ENCODE data around the gene NRN1.
"Not testable (repeated sequence)": the region's sequence is repeated elsewhere in the genome, so short reads cannot be mapped to it uniquely, and the experiment has no call there.

Gene NRN1, protein sequence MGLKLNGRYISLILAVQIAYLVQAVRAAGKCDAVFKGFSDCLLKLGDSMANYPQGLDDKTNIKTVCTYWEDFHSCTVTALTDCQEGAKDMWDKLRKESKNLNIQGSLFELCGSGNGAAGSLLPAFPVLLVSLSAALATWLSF

DNA sequence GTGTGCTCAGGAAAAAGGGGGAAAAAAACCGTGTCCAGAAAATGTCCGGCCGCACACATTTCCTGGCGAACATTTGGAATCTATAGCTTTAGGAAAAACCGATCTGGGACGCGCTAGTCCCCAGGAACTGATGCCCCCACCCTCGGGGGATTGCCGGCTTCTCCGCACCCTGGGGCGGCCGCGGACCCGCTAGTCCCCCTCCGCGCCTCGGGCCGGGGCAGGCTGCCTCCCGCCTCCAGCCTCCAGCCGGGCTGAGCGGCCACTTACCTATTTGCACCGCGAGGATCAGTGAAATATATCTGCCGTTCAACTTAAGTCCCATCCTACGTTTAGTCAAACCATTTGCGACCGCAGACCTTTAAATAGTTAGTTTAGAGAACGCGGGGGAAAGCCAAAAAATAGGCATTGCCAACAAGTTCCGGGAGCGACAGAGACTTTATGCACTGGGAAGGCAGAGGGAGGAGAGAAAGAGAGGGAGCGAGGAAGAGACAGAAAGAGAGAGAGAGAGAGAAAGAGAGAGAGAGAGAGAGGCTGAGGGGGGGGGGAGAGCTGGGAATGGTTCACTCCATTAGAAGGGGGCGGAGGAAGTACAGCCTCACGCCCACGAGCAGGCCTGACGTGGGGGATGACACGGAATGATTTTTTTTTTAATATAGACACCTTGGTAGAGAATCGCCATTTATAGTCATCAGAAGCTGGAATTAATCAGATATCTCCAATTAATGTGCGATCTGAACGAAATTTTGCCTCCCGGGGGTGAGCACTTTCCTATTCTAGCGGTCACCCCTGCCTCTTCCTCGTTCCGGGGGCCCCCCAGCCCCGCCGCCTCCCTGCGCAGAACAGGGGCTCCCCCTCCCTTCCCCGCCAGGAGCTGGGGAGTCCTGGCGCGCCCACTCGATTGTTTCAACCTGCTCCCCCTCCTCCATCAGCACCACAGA, at the start of gene NRN1:
Gene NRN1 (minus strand): TSS at position 498 of the 938 bp plus-strand sequence. CDS start 176 bp downstream, at position 322.
- DNase-seq: no peak

GRCh38 chr6:6052216-6052615, 45.5 kb upstream of the NRN1 start:
- DNase-seq: no peak

- DNase-seq: no peak
Observed at GRCh38 chr6:6046716-6047115, 40.0 kb upstream of the NRN1 start.

DNA sequence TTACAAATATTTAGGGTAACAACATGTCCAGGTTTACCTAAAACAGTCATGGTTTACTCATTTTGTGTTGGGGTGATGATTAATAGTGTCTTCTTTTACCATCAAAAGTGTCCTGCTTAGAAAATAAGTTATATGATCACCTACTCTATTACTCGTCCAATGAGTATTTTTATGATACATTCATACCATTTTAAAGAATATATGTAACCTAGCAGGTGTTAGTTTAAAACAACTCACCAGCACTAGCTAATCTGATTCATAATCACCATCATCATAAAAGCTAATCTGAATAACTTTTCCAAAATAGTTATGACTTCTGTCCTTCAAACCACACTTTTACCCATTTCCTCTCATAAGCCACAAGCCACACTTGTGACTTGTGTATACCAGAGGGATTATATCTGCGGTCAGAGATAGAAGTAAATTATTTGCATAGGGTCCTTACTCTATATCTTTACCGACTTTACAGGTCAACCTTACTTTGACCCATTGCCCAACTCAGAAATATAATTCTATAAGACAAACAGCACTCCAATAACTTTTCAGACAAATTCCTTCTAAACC, 33.3 kb upstream of the NRN1 start:
- no peak for DNase-seq

DNA sequence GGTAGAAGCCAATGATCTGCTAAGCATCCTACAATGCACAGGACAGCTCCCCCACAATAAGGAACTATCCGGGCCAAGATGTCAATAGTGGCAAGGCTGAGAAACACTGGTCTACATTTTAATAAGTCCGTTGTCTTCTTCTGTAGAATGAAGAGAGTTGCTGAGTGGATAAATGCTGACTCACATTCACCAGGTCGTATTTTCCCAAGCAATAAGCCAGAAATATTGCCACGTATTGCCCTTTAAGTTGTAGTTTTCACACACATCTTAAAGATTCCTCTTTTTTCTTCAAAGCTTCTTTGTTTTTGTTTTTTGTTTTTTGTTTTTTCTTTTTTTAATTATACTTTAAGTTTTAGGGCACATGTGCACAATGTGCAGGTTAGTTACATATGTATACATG, 30.5 kb upstream of the NRN1 start:
- no peak for DNase-seq

DNA sequence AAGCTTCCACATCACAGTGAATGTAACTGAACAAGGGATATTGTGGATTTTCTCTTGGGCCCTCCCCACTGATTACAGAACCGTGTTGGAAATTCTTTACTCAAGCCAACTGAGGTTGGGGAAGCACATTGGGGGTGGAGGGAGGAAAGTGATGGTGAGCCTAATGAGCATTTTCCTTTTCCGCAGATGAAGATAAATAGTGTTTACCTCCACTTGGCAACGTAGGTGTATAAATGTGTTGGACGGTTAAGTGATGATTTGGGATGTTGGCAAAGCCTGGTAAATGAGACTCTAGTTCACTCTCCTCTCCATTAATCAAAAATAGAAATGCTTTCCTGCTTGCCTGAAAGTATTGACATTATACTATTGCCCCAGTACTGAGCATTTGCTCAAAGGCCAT, 27.1 kb upstream of the NRN1 start:
- DNase-seq: no peak

DNA sequence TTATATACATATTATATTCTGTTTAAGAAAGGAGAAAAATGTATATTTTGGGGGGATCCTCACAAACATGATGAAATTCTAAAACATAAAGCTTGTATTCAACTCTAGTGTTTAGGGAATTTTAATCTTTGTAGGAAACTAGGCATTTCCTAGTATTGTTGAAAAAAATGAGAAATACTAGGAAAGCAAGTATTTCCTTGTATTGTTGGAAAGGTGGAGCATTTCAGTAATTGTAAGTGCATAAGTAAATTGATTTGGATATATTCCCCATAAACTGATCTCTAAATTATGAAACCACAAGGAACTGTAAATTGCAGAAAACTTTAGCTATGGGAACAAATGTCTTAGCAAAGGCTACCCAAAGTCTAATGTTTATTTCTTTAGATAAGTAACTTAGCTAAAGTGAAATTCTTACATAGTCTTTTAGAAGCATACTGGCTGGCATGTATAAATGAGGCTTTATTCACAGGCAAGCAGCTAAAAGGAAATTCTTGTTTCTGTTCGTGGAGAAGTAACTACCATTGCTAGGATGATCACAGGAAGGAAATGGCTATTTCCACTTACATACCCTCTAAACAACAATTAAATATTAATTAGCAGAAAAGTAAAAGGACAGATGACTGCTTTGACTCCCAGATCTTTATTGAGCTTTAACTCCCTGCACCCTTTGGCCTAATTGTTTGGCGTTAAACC, 19.9 kb upstream of the NRN1 start:
- DNase-seq: no peak

DNA sequence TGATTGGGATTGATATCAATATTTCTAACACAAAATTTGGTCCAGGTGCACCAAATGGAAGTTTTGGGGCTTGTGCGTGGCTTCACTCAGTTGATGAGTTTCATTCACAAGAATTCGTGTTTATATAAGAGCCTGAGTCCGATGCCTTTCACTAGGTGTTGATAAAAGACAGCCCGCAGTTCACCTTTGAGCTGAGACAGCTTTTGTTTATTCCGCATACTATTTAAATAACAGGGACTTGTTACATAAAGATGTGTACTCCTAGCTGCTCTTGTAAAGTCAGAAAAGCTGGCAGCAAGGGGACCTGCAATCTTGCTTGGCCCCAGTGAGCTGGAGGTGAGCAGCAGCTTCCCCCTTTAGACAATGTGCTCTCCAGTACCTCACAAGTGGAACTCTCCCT, 19.0 kb upstream of the NRN1 start:
- DNase-seq: no peak

DNA sequence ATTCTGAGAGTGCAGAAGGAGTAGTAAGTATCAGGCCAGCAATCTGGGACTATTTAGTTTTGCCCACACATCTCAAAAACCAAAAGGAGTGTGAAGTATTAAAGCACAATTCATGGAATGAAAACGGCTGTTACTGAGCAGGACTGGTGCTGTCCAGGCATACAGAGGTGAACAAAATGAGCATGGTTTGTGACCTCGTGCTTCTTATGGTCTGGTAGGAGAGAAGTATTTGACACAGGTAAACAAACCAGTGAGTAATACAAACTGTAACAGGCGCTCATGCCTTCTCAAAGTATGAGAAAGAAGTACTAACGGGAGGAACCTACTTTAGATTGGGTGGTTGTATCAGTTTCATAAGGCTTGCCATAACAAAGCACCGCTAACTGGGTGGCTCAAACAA, 17.5 kb upstream of the NRN1 start:
- no peak for DNase-seq

DNA sequence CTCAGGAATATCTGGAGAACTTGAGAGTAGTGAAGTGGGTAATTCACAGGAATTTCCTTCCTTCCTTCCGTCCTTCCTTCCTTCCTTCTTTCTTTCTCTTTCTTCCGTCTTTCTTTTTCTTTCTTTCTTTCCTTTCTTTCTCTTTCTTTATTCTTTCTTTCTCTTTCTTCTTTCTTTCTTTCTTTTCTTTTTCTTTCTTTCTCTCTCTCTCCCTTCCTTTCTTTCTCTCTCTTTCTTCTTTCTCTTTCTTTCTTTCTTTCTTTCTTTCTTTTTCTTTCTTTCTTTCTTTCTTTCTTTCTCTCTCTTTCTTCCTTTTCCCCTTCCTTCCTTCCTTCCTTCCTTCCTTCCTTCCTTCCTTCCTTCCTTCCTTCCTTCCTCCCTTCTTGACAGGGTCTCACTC, 16.1 kb upstream of the NRN1 start:
- DNase-seq: not testable (repeated sequence)

DNA sequence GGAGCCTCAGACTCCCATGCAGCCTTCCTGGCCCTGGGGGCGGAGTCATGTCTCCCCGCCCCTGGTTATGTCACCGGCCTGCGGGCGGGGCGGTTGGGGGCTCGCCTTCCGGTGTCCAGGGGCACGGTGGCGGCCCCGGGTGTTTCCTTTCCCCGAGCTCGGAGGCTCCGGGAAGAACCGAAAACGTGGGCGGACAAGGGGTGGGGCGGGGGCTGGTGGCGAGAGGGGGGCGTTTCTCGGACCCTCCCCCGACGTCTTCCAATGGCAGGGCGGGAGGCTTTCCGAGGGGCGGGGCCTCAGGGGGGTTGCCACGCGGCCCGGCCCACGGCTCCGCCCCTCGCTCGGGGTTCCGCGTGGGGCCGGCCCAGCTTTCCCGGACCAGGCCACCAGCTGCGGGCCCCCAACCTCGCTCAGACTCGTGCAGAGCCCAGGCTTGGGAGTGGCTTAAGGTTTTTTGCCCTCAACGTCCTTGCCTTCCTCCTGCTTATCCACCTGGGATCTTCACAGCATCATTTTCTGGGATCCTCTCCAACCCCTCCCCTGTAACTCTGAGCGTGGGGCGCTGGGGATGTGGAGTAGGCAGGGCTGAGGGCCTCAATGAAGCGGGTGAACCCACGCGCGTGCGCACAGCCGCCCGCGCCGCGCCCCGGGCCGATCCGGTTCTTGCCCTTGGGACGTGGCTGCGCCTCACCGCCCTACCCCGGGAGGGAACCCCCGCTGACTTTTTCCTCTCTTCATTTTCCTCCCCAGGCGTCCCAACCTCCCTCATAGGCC, 2.1 kb upstream of the NRN1 start:
- DNase-seq: peak; percentile 48

- DNase-seq: no peak
Observed at GRCh38 chr6:6008089-6008647, 1.4 kb upstream of the NRN1 start.

GRCh38 chr6:6007366-6008088, 802 bp upstream of the NRN1 start:
- DNase-seq: no peak

DNA sequence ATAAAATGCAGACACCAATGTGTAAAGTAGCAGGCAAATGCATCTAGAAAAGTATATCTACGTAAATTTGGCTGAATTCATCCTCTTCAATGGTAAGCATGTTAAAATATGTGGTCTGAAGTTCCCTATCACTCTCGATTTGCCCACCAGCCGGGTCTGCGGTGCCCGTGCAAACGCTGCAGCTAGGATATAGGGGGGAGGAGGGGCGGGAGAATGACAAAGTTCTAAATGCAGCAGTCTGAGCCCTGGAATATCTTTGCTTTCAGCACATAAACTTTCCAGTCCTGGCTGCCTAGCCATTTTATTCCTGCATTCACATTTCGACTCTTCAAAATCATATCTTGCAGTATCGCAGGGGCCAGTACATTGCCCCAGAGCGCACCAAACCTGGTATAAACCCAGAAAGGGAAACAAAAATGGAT, 708 bp downstream of the NRN1 start:
- no peak for DNase-seq

DNA sequence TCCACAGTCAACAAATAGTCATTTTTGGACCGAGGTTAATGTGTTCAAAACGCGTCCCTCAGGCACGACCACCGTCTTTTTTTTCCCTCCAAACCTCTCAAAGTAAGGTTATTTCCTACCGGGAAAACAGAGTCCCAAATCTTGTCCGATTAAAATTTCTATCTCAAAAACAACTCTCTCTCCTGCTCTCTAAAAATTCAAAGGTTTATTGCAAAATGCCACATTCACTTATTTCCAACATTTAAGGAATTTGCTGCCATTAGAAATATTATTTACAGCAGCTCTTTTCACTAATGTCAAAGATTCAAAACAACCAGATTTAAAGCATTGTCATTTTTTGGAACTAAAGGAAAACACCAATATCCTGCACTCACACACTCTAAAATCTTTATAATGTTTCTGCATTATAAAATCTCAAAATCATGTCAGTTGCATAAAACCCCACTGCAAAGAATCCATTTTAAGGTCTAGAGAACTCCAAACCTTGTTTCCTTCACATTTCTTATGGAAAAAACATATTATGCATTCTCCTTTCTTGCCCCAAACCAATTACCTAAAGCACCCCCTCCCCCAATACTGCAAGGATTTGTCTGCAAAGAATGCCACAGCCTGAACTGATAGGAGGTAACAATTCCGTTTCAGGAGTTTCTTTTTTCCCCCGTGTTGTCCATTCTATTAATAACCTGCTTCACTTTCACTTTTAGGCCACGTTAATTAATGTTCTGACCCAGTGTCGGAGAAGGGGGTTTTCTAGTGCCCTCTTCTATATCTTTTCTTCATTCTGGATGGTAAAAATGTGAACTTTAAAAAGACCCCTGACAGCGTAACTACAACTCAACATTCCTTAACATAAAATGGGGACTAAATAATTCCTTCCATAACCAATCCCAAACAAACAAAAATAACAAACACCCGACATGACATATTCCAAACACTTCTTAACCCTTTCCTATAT, 1.4 kb downstream of the NRN1 start:
- no peak for DNase-seq

- DNase-seq: no peak
Observed at GRCh38 chr6:6004390-6004995, 2.2 kb downstream of the NRN1 start.

GRCh38 chr6:6003621-6004366, 2.9 kb downstream of the NRN1 start:
- DNase-seq: peak in 1 of 2 donors; percentile 38

DNA sequence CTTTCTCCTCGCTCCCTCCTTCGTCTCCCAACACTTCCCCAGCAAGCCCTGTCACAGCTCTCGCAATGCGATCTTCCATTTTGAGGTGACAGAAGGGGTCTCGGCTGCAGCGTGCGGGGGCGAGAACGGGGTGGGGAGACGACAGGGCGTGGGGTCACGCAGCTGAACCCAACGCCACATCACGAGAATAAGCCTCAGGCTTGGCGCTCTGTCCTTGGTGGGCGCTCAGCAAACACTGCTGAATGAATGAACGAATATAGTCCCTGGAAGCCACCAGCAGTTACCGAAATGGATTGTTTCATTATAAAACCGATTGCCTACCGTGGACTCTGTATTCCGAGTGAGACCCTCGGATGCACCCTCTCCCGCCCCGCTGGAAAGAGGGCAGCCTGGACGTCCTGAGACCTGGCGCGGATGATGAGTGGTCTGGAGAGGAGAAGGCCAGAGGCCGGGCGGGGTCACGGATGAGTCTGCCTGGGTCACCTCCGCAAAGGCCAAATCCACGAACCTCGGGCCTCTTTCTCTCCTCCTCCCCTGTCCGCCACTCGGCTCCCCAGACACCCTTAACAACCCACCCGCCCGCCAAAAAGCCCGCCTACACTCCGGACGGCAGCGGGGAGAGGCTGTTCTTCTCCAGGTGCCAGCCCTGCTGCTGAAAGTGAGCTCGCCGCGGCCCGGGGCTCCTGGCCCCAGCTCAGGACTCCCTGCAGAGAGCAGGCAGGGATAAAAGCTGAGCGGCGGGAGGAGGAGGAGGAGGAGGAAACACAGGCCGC, 3.7 kb downstream of the NRN1 start:
- DNase-seq: no peak

All from CD4-positive, alpha-beta T cell treated with Interleukin-1 beta for 1 hour (primary cell).